ENCODE data around the gene P2RY11. TPM values are rescaled to one million over a fixed set of nuclear protein-coding genes. Genes with fewer than 3 reads are reported as not detected.

P2RY11 gene
- total and polyA plus RNA-seq, 4 donors: 2.8 to 25.2 (median 12.1) TPM

GRCh38 chr19:10083911-10084310, 27.6 kb upstream of the P2RY11 start:
- no peaks in the 10 kb centered on the region for H3K27me3 ChIP-seq (ENCODE audit: control insufficient read depth, insufficient read depth, low read length)
- no peak overlapping the region for H3K27ac ChIP-seq (ENCODE audit: low read depth, low read length)
- H3K4me3 ChIP-seq (ENCODE audit: low read depth, low read length): no peak overlapping the region
- DNase-seq (ENCODE audit: low read depth in 4 of 6, low spot score in 6 of 6): no peak
- no peaks in the 10 kb centered on the region for H3K9me3 ChIP-seq (ENCODE audit: control insufficient read depth, insufficient read depth, low read length)
- WGBS (ENCODE audit: insufficient coverage): 83% methylated on average over 8 of the region's 9 CpGs
- H3K4me1 ChIP-seq (ENCODE audit: control insufficient read depth, insufficient read depth, low read length): peaks cover 15% of the 10 kb centered on the region
- H3K36me3 ChIP-seq (ENCODE audit: control insufficient read depth, insufficient read depth, low read length): no peaks in the 10 kb centered on the region

- H3K36me3 ChIP-seq (ENCODE audit: control insufficient read depth, insufficient read depth, low read length): peaks cover 6% of the 10 kb centered on the region
- H3K4me1 ChIP-seq (ENCODE audit: control insufficient read depth, insufficient read depth, low read length): peaks cover 15% of the 10 kb centered on the region
- H3K27ac ChIP-seq (ENCODE audit: low read depth, low read length): no peak overlapping the region
- no peak overlapping the region for H3K4me3 ChIP-seq (ENCODE audit: low read depth, low read length)
- H3K27me3 ChIP-seq (ENCODE audit: control insufficient read depth, insufficient read depth, low read length): no peaks in the 10 kb centered on the region
- WGBS (ENCODE audit: insufficient coverage): 88% methylated on average over 1 of the region's 3 CpGs
- no peak for DNase-seq (ENCODE audit: low read depth in 4 of 6, low spot score in 6 of 6)
- H3K9me3 ChIP-seq (ENCODE audit: control insufficient read depth, insufficient read depth, low read length): no peaks in the 10 kb centered on the region
Measured at GRCh38 chr19:10084803-10085202, 26.7 kb upstream of the P2RY11 start.

DNA sequence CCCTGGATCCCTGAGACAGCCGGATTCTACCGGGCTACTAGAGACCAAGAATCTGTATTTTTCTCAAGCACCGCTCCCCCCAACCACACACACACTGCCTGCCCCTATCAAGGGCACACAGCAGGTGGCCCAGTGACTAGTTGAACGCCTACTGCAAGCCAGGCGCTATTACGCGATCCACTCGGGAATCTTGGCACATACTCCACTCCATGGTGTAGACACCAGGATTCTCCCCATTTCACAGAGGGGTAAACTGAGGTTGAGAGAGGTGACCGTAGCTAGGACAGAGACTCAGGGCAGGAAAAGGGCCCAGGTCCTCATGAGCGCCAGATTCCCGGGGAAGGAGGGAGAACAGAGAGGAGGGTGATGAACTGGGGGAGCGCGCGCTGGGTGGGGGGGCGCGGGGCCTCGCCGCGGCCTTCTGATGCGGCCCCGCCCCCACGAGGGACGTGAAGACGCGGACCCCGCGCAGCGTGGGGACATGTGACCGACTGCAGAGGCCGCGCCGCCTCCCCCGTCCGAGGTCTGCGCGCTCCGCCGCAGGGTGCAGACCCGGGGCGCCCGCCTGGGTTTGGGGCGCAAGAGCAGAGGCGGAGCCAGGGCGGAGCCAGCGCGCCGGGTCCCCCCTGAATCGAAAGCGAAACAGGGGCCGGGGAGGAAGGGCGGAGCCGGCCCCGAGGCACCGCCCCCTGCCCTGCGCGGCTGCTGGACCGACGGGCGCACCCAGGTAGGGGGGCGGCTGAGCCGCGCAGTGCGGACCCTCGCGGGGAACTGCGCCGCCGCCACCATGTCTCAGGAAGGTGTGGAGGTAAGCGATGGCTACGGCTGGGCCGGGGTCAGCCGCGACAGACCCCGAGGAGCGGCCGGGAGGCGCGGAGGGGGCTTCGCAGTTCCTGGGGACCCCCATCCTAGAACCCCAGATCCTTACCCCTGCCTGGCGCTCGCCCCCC, 25.6 kb upstream of the P2RY11 start, which contains the start of gene SHFL:
Gene SHFL (plus strand): TSS at position 677 of the 950 bp plus-strand sequence. CDS start 111 bp downstream, at position 788.
- no peaks in the 10 kb centered on the region for H3K27me3 ChIP-seq (ENCODE audit: control insufficient read depth, insufficient read depth, low read length)
- peak within 1 kb of the TSS; percentile 60 for H3K27ac ChIP-seq (ENCODE audit: low read depth, low read length)
- peaks cover 15% of the 10 kb centered on the region for H3K4me1 ChIP-seq (ENCODE audit: control insufficient read depth, insufficient read depth, low read length)
- 3% methylated on average over 77 of the region's 81 CpGs for WGBS (ENCODE audit: insufficient coverage)
- peak in 2 of 6 donors; percentile 75 to 84 for DNase-seq (ENCODE audit: low read depth in 4 of 6, low spot score in 6 of 6)
- peaks cover 13% of the 10 kb centered on the region for H3K36me3 ChIP-seq (ENCODE audit: control insufficient read depth, insufficient read depth, low read length)
- H3K4me3 ChIP-seq (ENCODE audit: low read depth, low read length): peak within 1 kb of the TSS; percentile 86
- no peaks in the 10 kb centered on the region for H3K9me3 ChIP-seq (ENCODE audit: control insufficient read depth, insufficient read depth, low read length)

DNA sequence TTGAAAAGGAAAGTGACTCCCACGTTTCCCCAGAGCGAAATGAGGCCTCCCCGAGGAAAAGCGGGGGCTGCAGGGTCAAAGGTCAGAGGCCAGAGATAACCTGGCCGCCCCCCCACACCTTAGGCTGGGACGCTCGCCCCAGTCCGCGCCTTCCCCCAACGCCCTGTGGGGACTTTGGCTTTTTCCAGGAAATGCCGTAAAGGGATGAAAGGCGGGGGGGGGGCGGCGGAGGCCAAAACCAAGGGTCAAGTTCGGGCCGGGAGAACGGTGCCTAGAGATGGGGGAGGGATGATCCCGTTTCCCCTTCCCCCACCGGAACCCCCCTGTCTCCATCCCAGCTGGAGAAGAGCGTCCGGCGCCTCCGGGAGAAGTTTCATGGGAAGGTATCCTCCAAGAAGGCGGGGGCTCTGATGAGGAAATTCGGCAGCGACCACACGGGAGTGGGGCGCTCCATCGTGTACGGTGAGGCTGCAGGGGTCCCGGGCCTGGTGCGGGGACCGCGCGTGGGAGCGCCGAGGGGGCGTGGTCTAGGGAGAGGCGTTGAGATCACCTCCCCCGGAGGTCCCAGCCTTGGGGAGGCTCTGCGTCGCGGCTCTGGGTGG, 24.8 kb upstream of the P2RY11 start:
- 1% methylated on average over 23 of the region's 43 CpGs for WGBS (ENCODE audit: insufficient coverage)
- DNase-seq (ENCODE audit: low read depth in 4 of 6, low spot score in 6 of 6): peak in 1 of 6 donors; percentile 26
- no peaks in the 10 kb centered on the region for H3K27me3 ChIP-seq (ENCODE audit: control insufficient read depth, insufficient read depth, low read length)
- H3K27ac ChIP-seq (ENCODE audit: low read depth, low read length): peak overlapping the region; percentile 60
- H3K9me3 ChIP-seq (ENCODE audit: control insufficient read depth, insufficient read depth, low read length): no peaks in the 10 kb centered on the region
- H3K4me3 ChIP-seq (ENCODE audit: low read depth, low read length): peak overlapping the region; percentile 86
- peaks cover 15% of the 10 kb centered on the region for H3K4me1 ChIP-seq (ENCODE audit: control insufficient read depth, insufficient read depth, low read length)
- peaks cover 20% of the 10 kb centered on the region for H3K36me3 ChIP-seq (ENCODE audit: control insufficient read depth, insufficient read depth, low read length)

GRCh38 chr19:10087296-10088061, 24.0 kb upstream of the P2RY11 start:
- no peak overlapping the region for H3K4me3 ChIP-seq (ENCODE audit: low read depth, low read length)
- no peak for DNase-seq (ENCODE audit: low read depth in 4 of 6, low spot score in 6 of 6)
- peaks cover 15% of the 10 kb centered on the region for H3K4me1 ChIP-seq (ENCODE audit: control insufficient read depth, insufficient read depth, low read length)
- H3K9me3 ChIP-seq (ENCODE audit: control insufficient read depth, insufficient read depth, low read length): no peaks in the 10 kb centered on the region
- no peak overlapping the region for H3K27ac ChIP-seq (ENCODE audit: low read depth, low read length)
- peaks cover 28% of the 10 kb centered on the region for H3K36me3 ChIP-seq (ENCODE audit: control insufficient read depth, insufficient read depth, low read length)
- no peaks in the 10 kb centered on the region for H3K27me3 ChIP-seq (ENCODE audit: control insufficient read depth, insufficient read depth, low read length)
- 90% methylated on average over 4 of the region's 18 CpGs for whole genome bisulfite sequencing (ENCODE audit: insufficient coverage)

DNA sequence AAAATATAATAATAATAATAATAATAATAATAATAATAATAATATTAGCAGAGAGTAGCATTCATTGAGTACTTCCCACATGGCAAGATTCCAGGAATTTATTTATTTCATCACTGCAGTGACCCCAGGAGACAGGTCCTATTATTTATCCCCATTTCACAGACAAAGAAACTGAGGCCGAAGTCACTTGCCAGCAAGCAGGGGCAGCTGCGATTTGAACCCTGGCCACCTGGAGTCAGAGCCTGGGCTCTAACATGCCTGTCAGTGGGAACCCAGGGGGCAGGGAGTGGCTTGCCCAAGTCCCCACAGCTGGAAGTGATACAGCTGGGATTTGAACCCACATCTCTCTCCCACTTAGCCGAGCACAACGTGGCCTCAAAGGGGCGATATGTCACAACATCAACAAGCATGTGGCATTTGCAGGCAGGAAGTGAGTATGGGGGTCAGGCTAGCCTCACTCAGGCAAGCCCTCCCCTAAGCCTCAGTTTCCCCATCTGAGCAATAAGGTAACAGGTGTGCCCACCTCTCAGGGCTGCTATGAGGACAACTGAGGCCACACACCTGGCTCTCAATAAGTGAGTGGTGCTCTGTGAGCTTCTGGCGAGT, 22.4 kb upstream of the P2RY11 start:
- Histone ChIP-seq H3K27ac (ENCODE audit: low read depth, low read length) (no peak overlapping the region), H3K4me1 (ENCODE audit: control insufficient read depth, insufficient read depth, low read length) (peaks cover 15% of the 10 kb centered on the region), H3K4me3 (ENCODE audit: low read depth, low read length) (no peak overlapping the region), H3K27me3 (ENCODE audit: control insufficient read depth, insufficient read depth, low read length) (no peaks in the 10 kb centered on the region), H3K9me3 (ENCODE audit: control insufficient read depth, insufficient read depth, low read length) (no peaks in the 10 kb centered on the region), H3K36me3 (ENCODE audit: control insufficient read depth, insufficient read depth, low read length) (peaks cover 37% of the 10 kb centered on the region)
- no peak for DNase-seq (ENCODE audit: low read depth in 4 of 6, low spot score in 6 of 6)
- 87% methylated on average over 5 of the region's 6 CpGs for WGBS (ENCODE audit: insufficient coverage)

DNA sequence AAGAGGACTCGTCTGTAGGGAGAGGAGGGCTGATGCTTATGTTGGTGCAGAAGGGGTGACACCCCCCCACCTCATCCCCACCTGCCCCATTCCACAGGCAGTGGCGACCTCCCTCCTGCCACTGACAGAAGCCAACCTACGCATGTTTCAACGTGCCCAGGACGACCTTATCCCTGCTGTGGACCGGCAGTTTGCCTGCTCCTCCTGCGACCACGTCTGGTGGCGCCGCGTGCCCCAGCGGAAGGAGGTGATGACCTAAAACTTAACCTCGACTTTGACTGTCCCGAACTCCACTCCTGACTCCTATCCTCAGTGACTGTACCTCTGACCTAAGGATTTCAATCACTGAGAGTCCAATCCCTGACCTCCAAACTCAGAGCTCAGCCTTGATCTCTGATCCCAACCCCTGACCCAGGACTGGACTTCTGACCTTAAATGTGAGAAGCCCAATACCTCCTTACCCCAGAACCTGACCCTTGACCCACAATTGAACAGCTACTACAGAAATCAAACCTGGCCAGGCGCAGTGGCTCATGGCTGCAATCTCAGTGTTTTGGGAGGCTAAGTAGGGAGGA, 21.6 kb upstream of the P2RY11 start:
- DNase-seq (ENCODE audit: low read depth in 4 of 6, low spot score in 6 of 6): no peak
- WGBS (ENCODE audit: insufficient coverage): 82% methylated on average over 14 of the region's 15 CpGs

DNA sequence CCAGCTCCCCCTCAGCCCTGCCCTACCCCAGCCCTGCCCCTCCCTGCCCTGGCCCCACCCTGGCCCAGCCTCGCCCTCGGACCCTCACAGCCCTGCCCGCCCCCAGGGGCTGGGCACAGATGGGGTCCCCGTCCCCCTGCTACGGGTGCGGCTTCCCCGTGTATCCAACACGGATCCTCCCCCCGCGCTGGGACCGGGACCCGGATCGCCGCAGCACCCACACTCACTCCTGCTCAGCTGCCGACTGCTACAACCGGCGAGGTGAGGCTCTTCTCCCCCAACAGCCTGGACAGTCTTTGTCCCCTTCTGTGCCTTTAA, 20.2 kb upstream of the P2RY11 start:
- Histone ChIP-seq H3K27ac (ENCODE audit: low read depth, low read length) (no peak overlapping the region), H3K9me3 (ENCODE audit: control insufficient read depth, insufficient read depth, low read length) (no peaks in the 10 kb centered on the region), H3K27me3 (ENCODE audit: control insufficient read depth, insufficient read depth, low read length) (no peaks in the 10 kb centered on the region), H3K4me3 (ENCODE audit: low read depth, low read length) (no peak overlapping the region), H3K4me1 (ENCODE audit: control insufficient read depth, insufficient read depth, low read length) (peaks cover 14% of the 10 kb centered on the region), H3K36me3 (ENCODE audit: control insufficient read depth, insufficient read depth, low read length) (peaks cover 37% of the 10 kb centered on the region)
- no peak for DNase-seq (ENCODE audit: low read depth in 4 of 6, low spot score in 6 of 6)
- 89% methylated on average over 17 of the region's 17 CpGs for WGBS (ENCODE audit: insufficient coverage)

More for the DNA sequence above, 21.6 kb upstream of the P2RY11 start:
- Histone ChIP-seq H3K4me3 (ENCODE audit: low read depth, low read length) (no peak overlapping the region), H3K4me1 (ENCODE audit: control insufficient read depth, insufficient read depth, low read length) (peaks cover 15% of the 10 kb centered on the region), H3K36me3 (ENCODE audit: control insufficient read depth, insufficient read depth, low read length) (peaks cover 37% of the 10 kb centered on the region), H3K9me3 (ENCODE audit: control insufficient read depth, insufficient read depth, low read length) (no peaks in the 10 kb centered on the region), H3K27ac (ENCODE audit: low read depth, low read length) (no peak overlapping the region), H3K27me3 (ENCODE audit: control insufficient read depth, insufficient read depth, low read length) (no peaks in the 10 kb centered on the region)
